Stimulated activated CD4-positive, alpha-beta T cell treated with anti-CD3 and anti-CD28 coated beads, TNF-alpha, amount 100 ng/mL, for 24 hours (primary cell): Measurements from ENCODE around the gene CPA5.
"Not testable (repeated sequence)": the region's sequence is repeated elsewhere in the genome, so short reads cannot be mapped to it uniquely, and the experiment has no call there.

Source experiments
- DNase-seq, 3 experiments: peaks; one replicate each; pipeline ENCODE4 v3.0.0-alpha.2; 2020; ENCODE audit warnings: low read depth in 3 of 3

Gene CPA5, protein sequence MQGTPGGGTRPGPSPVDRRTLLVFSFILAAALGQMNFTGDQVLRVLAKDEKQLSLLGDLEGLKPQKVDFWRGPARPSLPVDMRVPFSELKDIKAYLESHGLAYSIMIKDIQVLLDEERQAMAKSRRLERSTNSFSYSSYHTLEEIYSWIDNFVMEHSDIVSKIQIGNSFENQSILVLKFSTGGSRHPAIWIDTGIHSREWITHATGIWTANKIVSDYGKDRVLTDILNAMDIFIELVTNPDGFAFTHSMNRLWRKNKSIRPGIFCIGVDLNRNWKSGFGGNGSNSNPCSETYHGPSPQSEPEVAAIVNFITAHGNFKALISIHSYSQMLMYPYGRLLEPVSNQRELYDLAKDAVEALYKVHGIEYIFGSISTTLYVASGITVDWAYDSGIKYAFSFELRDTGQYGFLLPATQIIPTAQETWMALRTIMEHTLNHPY

DNA sequence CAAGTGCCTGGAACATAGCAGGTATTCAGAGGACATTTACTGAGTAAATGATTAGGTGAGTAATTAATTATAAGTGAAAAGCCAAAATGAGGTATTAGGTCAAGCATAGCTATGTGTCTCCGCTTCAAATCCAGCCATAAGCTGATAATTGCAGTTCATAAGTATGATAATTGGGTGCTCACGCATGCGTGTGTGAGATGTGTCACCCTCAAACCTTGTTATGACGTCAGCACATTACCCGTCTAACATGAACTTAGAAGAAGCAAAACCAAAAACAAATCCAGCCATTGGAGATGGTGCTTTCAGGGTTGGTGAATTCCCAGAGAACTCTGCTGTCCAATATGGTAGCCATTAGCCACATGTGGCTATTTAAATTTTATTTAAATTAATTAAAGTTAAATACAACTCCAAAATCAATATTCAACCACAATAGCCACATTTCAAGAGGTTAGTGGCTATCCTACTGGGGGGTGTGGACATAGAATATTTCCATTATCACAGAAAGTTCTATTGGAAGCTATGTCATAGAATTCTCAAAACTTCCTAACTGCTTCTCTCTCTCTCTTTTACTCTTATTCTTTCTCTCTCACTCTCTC, at the start of gene CPA5:
Gene CPA5 (plus strand): TSS at position 546 of the 596 bp plus-strand sequence. CDS start 1,670 bp downstream, outside the sequence.
- DNase-seq: no peak

DNA sequence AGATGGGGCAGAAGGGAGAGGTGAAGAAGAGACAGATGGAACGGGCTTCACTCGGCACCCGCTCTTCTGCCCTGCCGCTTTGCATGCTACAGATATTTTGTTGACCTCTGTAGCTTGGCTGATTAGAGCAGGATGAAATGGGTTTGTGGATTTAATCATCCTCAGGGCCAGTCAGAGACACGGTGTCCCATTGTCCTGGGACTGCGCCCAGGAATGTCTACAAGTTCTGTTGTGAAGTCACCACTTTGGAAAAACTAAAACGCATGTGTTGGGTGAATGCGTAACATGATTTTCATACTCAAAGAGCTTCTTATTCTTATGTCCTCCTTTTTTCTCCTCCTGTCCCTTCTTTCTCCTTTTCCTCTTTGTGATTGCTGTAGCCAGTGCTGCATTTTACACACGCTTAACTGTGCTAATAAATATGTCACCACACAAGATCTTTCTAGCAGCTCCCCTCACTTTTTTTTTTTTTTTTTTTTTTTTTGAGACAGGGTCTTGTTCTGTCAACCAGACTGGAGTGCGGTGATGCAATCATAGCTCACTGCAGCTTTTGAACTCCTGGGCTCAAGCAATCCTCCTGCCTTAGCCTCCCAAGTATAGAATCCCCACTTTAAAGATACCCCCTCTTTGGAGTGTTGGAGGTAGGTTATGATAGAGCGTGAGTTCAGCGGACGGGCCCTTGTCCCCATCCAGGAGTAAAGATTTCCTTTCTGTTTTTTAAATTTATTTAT, 48.2 kb upstream of the CPA5 start:
- no peak for DNase-seq

DNA sequence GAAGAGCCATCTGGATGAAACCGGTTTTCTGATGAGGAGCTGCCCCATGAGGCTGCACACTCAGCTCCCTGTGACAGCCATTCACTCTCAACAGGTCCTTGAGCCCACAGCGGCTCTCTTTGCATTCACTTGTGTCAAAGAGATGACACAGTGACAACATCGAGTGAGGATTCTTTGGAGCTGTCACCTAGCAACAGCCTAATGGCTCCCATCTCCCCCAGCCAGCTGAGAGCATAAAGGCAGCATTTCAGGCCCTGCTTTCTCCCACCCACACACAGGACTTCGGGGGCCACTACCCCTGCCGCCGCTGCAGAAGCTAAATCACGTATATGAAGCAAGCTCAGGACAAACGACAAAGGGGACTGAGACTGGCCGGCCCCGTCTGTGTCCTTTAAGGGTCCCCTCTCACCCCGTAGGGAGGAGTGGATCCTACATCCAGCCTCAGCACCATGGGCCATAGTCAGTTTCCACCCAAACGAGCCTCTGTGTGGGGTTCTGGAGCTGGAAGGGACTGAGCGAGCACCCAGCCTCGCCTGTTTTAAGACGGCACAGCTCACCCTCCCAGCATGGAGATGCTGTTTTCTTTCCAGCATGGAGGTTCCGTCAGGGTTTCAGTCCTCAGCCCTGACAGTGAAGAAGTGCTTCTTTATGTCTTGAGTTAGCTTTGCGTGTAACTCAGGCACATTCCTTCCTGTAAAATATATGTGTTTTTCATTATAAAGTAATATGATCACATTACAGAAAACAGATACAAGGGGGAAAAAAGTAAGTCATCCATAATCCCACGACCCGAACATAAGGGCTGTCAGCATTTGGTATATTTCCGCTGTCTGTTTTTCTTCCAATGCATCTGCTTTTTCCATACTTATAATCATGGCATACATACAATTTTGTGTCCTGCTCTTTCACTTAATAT, 46.7 kb upstream of the CPA5 start:
- no peak for DNase-seq

DNA sequence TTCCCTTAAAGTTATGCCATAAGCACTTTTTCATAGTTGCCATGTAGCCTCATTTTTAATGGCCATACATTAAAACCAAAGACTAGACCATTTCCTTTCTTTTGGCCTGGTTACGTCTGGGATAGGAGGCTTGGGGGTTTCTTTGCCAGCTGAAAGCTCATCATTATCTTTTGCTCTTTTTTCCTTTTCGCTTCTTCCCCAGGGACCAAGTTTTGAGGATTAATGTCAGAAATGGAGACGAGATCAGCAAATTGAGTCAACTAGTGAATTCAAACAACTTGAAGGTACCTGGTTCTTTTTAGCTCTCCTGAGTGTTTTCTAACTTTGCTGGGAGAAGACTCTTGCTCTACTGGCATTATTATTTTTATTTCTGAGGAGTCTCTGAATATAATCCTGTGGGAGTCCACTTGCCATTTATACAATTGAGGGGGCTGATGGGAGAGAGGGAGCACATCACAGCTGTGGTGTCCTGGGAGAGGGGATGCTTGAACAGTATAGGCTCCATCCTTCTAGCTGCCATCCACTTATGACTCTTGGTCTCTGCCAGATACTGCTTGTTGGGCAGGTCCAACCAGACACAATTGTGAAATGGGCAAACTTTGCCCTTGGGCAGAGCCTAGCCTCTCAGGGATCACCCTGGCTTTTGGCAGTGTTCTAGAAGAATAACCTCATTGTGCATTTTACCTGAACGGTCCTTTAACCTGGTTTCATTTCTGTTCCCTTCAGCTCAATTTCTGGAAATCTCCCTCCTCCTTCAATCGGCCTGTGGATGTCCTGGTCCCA, 45.9 kb upstream of the CPA5 start:
- DNase-seq: no peak

DNA sequence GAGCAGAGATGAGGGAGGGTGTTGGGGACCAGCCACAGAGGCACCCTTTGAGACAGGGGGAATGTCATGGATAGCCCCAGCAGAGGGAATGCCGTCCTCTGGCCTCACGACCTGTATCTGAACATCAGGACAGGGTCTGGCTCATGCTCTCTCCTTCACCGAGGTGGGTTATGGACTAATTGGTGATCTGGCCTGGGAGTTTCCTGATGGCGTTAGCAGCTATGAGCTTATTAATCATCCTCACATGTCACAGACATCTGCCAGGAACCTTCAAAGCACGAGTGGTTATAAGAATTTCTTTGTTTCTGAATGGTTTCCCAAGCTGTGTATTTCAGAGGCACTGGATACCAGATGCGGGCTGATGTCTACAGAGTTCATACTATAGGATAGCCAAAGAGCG, 44.8 kb upstream of the CPA5 start:
- no peak for DNase-seq

DNA sequence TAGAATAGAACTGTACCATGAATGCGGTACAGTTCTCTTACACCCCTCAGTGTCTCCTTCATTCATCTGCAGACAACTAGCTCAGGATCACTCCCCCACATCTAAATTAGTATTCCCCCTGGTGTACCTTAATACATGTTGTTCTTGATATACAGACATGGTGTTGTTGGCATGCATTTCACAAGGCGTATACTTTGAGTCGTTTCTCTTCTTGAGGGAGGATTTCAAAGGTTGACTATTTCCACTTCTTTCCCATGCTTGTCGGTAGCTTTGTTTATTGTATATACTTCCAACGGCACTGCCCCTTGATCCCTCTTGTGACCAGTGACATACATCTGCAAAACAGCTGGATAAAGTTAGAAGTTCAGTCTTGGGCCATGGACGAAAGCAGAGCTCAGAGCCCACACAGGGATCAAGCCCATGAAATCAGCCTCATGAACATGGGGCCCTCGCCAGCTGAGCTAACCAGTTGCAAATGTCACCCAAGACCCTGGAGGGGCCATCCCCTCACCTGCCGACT, 43.1 kb upstream of the CPA5 start:
- DNase-seq: no peak

DNA sequence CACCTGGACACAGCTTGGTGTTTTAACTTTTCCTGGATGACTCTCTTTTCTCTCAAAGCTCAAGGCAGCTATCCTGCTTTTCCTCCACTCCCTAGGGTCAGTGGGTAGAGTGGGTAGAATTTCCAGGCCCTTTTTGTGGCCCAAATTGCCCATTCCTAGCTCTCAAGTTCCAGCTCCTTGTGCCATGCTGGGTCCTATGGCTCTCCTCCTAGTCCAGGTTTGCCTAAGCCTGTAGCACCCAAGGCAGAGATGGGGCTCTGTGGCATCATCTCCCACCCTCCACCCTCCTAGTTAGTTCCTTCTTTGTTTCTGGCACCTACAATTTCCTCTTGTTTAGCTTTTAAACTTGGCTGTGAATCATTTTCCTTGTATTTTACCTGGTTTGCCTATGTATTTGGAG, 42.0 kb upstream of the CPA5 start:
- DNase-seq: no peak

DNA sequence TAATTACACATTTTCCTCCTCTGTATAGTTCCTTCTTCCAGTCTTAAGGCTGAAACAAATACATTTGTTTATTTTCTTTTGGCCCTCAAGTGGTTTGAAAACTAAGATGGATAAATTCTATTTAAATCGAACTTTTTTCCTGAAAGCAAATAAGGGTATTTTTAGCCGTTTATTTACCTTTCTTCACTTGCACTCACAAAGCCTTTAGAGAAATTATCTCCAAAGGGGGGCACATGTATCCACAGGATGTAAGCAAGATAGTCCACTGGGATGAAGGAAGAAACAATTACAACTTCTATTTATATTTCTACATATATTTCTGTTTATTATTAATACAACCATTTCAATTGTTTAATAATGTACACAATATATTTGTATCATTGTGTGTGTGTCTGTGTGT, 41.5 kb upstream of the CPA5 start:
- DNase-seq: no peak

DNA sequence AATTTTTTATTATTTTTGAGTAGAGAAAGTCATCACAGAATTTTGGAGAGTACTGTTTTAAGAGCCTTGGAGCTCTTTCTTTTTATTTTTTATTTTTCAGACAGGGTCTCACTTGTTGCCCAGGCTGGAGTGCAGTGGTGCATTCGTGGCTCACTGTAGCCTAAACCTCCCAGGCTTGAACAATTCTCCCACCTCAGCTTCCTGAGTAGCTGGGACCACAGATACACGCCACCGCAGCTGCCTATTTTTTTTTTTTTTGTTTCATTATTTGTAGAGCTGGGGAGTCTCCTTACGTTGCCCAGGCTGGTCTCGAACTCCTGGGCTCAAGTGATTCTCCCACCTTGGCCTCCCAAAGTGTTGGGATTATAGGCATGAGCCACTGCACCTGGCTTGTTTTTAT, 41.1 kb upstream of the CPA5 start:
- no peak for DNase-seq

DNA sequence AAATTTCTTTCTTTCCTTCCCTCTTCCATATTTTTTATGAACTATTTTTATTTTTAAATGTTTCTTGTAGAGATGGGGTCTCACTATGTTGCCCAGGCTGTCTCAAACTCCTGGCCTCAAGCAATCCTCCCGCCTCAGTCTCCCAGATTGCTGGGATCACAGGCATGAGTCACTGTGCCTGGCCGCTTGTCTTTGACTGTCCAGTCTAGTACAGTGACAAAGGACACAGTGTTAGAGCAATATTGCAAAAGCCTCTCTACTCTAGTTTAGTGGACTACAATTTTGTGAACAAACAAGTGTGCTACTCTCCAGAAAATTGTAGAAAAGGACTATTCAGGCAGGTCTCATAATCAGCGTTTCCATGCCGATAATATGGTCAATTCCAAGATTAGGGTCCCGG, 40.6 kb upstream of the CPA5 start:
- DNase-seq: no peak

DNA sequence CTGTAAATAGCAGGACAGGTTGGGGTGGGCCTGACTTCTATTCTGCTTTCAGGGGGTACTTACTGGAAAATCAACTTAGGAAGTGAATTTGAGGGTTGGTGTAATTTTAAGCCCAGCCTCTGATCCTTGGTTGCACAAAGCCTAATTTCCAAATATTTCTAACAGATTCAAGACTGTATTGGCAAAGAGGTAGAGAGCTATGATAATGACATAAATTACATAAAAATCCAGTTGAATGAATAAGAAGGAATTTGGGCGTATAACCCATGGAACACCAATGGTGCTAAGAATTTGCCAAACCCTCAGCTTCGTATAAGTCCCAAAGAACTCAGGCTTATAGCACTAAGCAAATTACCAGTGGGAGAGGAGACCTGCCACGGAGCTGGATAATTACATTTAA, 39.7 kb upstream of the CPA5 start:
- no peak for DNase-seq

DNA sequence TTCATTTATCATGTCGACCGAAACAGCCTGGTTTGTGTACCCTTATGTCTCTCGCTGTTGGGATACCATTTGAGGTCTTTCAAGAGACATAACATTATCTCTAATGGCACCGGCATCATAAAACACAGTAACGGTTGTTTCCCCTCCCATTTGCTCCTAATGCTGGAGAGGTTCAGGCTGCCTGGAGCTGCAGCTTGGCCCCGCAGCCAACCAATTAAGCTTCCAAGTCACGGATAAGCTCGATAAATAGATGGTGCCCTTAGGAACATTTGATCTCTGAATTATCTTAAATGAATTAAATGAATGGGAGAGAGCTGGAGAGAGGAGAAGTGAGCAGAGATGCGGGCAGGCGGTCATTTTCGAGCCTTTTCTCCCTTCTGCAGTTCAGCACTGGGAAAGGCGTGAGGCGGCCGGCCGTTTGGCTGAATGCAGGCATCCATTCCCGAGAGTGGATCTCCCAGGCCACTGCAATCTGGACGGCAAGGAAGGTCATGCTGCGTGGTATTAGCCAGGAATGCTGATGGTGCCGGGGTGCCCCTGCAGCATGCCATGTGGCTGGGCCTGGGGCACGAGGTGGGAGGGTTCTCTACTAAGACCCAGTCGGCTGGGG, 39.1 kb upstream of the CPA5 start:
- no peak for DNase-seq

DNA sequence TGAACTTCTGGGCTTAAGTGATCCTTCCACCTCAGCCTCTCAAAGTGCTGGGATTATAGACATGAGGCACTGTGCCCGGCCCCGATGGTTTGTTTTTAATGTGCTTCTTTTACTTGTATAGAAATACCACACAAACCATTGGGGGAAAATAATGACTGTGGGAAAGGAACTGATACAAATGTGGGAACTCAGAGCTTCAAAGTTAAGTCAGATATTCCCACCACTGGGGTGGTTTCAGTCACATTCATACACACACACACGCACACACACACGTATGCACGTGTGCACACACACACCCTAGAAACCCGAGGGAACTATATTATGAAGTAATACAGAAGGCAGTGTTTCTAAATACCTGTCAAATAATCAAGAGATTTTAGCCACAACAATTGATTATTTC, 34.6 kb upstream of the CPA5 start:
- DNase-seq: no peak

DNA sequence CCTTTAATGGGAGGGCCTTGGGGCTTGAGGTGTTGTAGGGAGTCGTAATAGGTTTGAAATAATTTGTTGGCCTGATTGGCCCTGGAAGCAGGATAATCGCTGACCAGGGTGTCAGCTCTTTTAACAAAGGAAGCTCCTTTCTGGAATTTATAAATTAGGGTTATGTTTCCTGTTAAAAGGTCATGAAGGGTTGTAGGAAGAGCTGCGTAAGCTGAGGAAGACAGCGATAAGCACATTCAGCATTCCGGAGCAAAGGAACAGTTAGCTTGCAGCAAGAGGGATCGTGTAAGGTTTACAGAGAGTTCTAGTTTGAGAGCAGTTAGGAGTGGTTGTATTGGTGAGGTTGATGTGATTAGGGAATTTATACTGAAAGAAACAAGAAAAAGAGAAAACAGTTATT, 30.3 kb upstream of the CPA5 start:
- DNase-seq: no peak

DNA sequence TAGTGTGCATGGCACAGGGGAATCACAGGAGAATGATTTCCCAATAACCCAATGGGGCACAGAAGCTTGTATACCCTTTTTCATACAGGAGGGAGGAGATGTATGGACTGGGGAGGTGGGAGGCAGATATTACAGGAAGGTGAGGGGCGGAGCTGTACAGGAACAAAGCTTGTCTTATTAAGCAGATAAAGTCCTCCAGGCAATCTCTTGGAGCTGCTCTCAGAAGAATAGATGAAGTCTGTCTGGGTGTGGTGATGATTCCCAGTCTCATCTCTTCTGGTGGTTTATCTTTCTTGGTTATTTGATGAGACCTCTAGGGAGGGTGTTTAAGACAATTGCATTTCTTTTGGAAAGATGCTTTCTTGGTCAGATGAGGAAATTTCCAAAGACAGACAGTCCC, 25.1 kb upstream of the CPA5 start:
- DNase-seq: no peak

DNA sequence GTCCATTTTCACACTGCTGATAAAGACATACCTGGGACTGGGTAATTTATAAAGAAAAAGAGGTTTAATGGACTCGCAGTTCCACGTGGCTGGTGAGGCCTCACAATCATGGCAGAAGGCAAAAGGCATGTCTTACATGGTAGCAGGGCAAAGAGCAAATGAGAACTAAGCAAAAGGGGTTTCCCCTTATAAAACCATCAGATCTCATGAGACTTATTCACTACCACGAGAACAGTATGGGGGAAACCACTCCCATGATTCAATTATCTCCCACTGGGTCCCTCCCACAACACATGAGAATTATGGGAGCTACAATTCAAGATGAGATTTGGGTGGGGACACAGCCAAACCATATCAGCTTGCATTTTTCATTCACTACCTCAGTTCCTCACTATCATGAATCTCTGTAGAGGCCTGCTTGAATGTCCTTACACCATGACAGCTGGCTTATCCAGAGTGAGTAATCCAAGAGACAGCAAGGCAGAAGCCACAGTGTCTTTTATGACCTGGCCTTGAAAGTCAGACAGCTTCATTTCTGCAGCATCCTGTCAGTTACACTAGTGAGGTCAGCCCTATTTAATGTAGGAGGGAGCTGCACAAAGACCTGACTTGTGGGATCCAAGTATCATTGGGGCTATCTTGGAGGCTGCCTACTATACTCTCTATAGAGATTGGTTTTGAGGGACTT, 22.9 kb upstream of the CPA5 start:
- DNase-seq: not testable (repeated sequence)

DNA sequence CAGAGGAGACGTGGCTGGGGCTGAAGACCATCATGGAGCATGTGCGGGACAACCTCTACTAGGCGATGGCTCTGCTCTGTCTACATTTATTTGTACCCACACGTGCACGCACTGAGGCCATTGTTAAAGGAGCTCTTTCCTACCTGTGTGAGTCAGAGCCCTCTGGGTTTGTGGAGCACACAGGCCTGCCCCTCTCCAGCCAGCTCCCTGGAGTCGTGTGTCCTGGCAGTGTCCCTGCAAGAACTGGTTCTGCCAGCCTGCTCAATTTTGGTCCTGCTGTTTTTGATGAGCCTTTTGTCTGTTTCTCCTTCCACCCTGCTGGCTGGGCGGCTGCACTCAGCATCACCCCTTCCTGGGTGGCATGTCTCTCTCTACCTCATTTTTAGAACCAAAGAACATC, 22.0 kb upstream of the CPA5 start:
- DNase-seq: no peak

DNA sequence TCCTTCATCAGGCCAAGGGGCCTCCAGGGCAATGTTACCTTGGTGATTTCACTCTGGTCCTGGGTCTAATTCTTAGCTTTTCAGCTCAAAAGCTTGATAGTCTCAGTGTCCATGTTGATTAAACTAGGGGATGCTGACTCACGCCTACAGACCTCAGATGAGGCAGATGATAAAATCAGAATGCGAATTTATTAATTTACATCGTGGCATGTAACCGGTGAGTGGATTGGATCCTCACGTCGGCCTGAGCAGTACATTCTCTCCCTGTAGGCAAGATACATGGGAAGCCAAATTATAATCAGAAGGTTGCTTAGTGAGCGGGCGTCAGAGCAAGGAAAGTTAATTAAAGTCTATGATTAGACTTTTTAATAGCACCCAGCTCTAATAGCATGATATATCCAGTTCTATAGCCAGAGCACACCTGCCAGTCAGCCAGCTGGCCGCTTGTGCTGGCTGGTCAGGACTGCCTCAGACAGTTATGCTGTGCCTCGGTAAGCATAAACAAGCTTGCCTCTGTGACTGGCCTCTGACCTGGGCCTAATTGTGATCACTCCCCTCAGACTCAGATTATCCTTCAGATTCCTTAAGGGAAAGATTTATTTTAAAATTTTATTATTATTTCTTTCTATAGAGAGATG, 20.2 kb upstream of the CPA5 start:
- no peak for DNase-seq

DNA sequence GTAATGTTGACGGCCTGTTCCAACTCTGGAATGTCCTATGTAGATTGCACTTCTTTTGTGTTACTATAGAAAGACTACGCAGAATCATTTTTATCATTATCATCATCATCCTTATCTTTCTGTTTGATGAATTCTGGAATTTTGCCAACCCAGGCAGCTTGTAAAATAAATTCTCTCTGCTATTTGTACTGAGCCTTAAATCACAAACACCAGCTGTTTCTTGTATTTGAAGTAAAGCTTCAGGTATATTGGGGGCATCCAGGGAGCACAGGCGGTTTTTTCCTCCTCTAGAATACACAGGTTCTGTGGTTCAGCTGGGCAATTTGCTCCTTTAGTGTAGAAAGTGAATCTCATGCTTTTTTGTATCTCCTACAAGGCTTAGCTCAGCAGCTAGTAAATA, 14.9 kb upstream of the CPA5 start:
- DNase-seq: no peak
